K562 (cell line): ENCODE results near the gene SCYL1. TPM values are rescaled to one million over a fixed set of nuclear protein-coding genes. Genes with fewer than 3 reads are reported as not detected.

Experiments
- ARHGAP35 ChIP-seq: fragments of 450-650 bp; IDR thresholded peaks from 2 replicates; pipeline ENCODE4 v1.6.1; 2018; ENCODE audit not compliant: partially characterized antibody
- CREB3L1 ChIP-seq: fragments of 450-650 bp; IDR thresholded peaks from 2 replicates; pipeline ENCODE4 v1.6.1; 2014; ENCODE audit warnings: low read depth, mild to moderate bottlenecking, moderate library complexity, borderline replicate concordance
- E2F5 ChIP-seq: sonication (generic); formaldehyde crosslinking; IDR thresholded peaks from 2 replicates; pipeline ENCODE4 v1.8.0; 2022; ENCODE audit warnings: mild to moderate bottlenecking, missing genetic modification reagents
- ERF ChIP-seq: fragments of 450-650 bp; formaldehyde crosslinking; IDR thresholded peaks from 2 replicates; pipeline ENCODE4 v1.4.0; 2020; ENCODE audit warnings: mild to moderate bottlenecking, mixed read lengths
- FOXO4 ChIP-seq: fragments of 450-650 bp; formaldehyde crosslinking; IDR thresholded peaks from 2 replicates; pipeline ENCODE4 v1.4.0; 2020; ENCODE audit warnings: mild to moderate bottlenecking, moderate library complexity
- KDM2B ChIP-seq: fragments of 250-450 bp; sonication (Bioruptor Pico); IDR thresholded peaks from 2 replicates; pipeline ENCODE4 v1.8.0; 2021; ENCODE audit warnings: mild to moderate bottlenecking, moderate library complexity
- SIN3A ChIP-seq, 2 experiments: fragments of 150-350 bp in 1 of 2; IDR thresholded peaks; 2 replicates each; pipeline ENCODE4 v1.6.1; 2011 to 2016; ENCODE audit warnings: borderline replicate concordance in 2 of 2, low read depth in 2 of 2, low read length in 2 of 2, mild to moderate bottlenecking in 2 of 2, moderate library complexity in 2 of 2; ENCODE audit not compliant: control insufficient read depth in 1 of 2
- ZKSCAN1 ChIP-seq: fragments of 150-350 bp; IDR thresholded peaks from 2 replicates; pipeline ENCODE4 v1.6.1; 2016; ENCODE audit warnings: low read depth, low read length
- ZNF12 ChIP-seq: sonication (generic); formaldehyde crosslinking; IDR thresholded peaks from 2 replicates; pipeline ENCODE4 v1.4.0; 2020; ENCODE audit warnings: mild to moderate bottlenecking, missing genetic modification reagents
- ZNF347 ChIP-seq: fragments of 450-650 bp; formaldehyde crosslinking; IDR thresholded peaks from 2 replicates; pipeline ENCODE4 v1.4.0; 2020; ENCODE audit warnings: low read depth, mild to moderate bottlenecking, moderate library complexity
- ZNF778 ChIP-seq: fragments of 450-650 bp; formaldehyde crosslinking; IDR thresholded peaks from 2 replicates; pipeline ENCODE4 v1.4.0; 2020; ENCODE audit warnings: mild to moderate bottlenecking, moderate library complexity
- ZNF780A ChIP-seq: fragments of 250-450 bp; sonication (Bioruptor Pico); IDR thresholded peaks from 2 replicates; pipeline ENCODE4 v1.5.0; 2021; ENCODE audit warnings: mild to moderate bottlenecking
- polyA plus RNA-seq, 8 experiments: library from polyadenylated mRNA; depleted of rRNA in 4 of 8; stranded (reverse) in 5 of 8; unstranded in 3 of 8; fragments of >200 nt; fragmentation: Nextera tagmentation in 2 of 8; fragmentation: Illumina TruSeq in 1 of 8; extraction: Ambion mirVana in 2 of 8; extraction: Trizol in 1 of 8; gene quantifications; 2 replicates each; pipeline versions ENCODE4 v1.2.1 to v1.2.3, GENCODE V29; 2011 to 2014; ENCODE audit warnings: inconsistent platforms in 1 of 8, missing spikeins in 1 of 8
- total RNA-seq, 7 experiments: library from RNA; depleted of rRNA in 6 of 7; stranded (reverse); fragments of >200 nt in 6 of 7; fragmentation: Illumina TruSeq in 2 of 7; extraction: Trizol in 2 of 7; gene quantifications; 2 replicates each; pipeline versions ENCODE4 v1.2.1 to v1.2.3, GENCODE V29; 2011 to 2021; ENCODE audit warnings: low replicate concordance in 1 of 7
- TF ChIP-seq, protein P1 (sequence below): fragments of 150-350 bp; IDR thresholded peaks from 2 replicates; pipeline ENCODE4 v1.6.1; 2014; ENCODE audit warnings: low read depth, mild to moderate bottlenecking, low read length, borderline replicate concordance
- TF ChIP-seq, protein P2 (sequence below), 2 experiments: fragments of 450-650 bp; conservative IDR thresholded peaks; 2 replicates each; pipeline ENCODE4 v1.6.1; 2017; ENCODE audit warnings: mild to moderate bottlenecking in 2 of 2, moderate library complexity in 2 of 2

Gene SCYL1
- total and polyA plus RNA-seq, 9 of the 15 experiments (the other 6 are each of a cell fraction or from before 2014, with no cell fraction given): 1.9 to 145 (median 57.6) TPM

- TF ChIP-seq, protein P1, sequence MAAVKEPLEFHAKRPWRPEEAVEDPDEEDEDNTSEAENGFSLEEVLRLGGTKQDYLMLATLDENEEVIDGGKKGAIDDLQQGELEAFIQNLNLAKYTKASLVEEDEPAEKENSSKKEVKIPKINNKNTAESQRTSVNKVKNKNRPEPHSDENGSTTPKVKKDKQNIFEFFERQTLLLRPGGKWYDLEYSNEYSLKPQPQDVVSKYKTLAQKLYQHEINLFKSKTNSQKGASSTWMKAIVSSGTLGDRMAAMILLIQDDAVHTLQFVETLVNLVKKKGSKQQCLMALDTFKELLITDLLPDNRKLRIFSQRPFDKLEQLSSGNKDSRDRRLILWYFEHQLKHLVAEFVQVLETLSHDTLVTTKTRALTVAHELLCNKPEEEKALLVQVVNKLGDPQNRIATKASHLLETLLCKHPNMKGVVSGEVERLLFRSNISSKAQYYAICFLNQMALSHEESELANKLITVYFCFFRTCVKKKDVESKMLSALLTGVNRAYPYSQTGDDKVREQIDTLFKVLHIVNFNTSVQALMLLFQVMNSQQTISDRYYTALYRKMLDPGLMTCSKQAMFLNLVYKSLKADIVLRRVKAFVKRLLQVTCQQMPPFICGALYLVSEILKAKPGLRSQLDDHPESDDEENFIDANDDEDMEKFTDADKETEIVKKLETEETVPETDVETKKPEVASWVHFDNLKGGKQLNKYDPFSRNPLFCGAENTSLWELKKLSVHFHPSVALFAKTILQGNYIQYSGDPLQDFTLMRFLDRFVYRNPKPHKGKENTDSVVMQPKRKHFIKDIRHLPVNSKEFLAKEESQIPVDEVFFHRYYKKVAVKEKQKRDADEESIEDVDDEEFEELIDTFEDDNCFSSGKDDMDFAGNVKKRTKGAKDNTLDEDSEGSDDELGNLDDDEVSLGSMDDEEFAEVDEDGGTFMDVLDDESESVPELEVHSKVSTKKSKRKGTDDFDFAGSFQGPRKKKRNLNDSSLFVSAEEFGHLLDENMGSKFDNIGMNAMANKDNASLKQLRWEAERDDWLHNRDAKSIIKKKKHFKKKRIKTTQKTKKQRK: peak; percentile 40; the same call in 1 of the 2 replicates
- TF ChIP-seq ZNF778 (CRISPR knock-in tag): no peak
- no peak for TF ChIP-seq ZNF347 (CRISPR knock-in tag)
- 0 out of 2 replicates have a peak, but pooled peaks have one; percentile 81 for TF ChIP-seq ZKSCAN1
- TF ChIP-seq, protein P2, sequence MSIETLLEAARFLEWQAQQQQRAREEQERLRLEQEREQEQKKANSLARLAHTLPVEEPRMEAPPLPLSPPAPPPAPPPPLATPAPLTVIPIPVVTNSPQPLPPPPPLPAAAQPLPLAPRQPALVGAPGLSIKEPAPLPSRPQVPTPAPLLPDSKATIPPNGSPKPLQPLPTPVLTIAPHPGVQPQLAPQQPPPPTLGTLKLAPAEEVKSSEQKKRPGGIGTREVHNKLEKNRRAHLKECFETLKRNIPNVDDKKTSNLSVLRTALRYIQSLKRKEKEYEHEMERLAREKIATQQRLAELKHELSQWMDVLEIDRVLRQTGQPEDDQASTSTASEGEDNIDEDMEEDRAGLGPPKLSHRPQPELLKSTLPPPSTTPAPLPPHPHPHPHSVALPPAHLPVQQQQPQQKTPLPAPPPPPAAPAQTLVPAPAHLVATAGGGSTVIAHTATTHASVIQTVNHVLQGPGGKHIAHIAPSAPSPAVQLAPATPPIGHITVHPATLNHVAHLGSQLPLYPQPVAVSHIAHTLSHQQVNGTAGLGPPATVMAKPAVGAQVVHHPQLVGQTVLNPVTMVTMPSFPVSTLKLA (conservative IDR thresholded peaks at IDR 0.05): peak; percentile 84 to 91
- no peak for TF ChIP-seq FOXO4 (CRISPR knock-in tag)
- TF ChIP-seq E2F5 (CRISPR knock-in tag): no peak
- no peak for TF ChIP-seq KDM2B (CRISPR knock-in tag)
- 0 out of 2 replicates have a peak, but pooled peaks have one; percentile 27 for TF ChIP-seq ZNF12 (CRISPR knock-in tag)
- peak; percentile 76 to 93; a peak in 3 of 4 replicates for TF ChIP-seq SIN3A (IDR thresholded peaks at IDR 0.05; ENCODE audit: borderline replicate concordance in 2 of 2, control insufficient read depth in 1 of 2, low read depth in 2 of 2, low read length in 2 of 2)
- TF ChIP-seq ARHGAP35: no peak
- TF ChIP-seq ERF (CRISPR knock-in tag): peak; percentile 98
- no peak for TF ChIP-seq ZNF780A
- TF ChIP-seq CREB3L1: peak; percentile 37; the same call in 1 of the 2 replicates
Measured at GRCh38 chr11:65497141-65498041, 27.5 kb upstream of the SCYL1 start (continued).
